Choroid plexus epithelial cell (primary cell): ENCODE data around the gene U2AF1L4.

Experiments
- DNase-seq: peaks from one replicate; pipeline ENCODE4 v3.0.0-alpha.2; 2010; ENCODE audit warnings: low read depth
- H3K4me3 ChIP-seq: 2 replicates; pipeline ENCODE4 v1.5.1; 2011; ENCODE audit warnings: low read depth, mild to moderate bottlenecking, control low read depth, low read length, moderate library complexity
- TF ChIP-seq, protein P1 (sequence below): conservative IDR thresholded peaks from 2 replicates; pipeline ENCODE4 v1.5.1; 2011; ENCODE audit warnings: low read depth, mild to moderate bottlenecking, control low read depth, inconsistent platforms, low read length, moderate library complexity

The U2AF1L4 gene

DNA sequence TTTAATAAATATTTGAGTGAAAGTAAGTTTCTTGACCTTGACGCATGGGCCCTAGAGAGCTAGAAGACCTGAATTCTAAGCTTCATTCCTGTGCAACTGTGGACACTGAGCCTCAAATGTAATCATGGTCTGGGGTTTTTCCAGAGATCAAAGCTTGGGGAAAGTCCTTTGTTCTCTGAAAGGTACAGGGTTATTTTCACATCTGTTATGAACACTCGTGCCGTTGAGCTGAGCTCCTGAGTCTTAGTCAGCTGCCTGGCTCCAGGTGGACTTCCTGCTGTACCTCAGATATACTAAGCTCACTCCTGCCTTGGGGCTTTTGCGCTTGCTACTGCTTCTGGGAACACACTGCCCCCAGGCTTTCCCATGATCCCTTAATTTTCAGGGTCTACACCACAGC lies 48.4 kb downstream of the U2AF1L4 start:
- no peak overlapping the region for H3K4me3 ChIP-seq
- DNase-seq, result no peak
- TF ChIP-seq, protein P1, sequence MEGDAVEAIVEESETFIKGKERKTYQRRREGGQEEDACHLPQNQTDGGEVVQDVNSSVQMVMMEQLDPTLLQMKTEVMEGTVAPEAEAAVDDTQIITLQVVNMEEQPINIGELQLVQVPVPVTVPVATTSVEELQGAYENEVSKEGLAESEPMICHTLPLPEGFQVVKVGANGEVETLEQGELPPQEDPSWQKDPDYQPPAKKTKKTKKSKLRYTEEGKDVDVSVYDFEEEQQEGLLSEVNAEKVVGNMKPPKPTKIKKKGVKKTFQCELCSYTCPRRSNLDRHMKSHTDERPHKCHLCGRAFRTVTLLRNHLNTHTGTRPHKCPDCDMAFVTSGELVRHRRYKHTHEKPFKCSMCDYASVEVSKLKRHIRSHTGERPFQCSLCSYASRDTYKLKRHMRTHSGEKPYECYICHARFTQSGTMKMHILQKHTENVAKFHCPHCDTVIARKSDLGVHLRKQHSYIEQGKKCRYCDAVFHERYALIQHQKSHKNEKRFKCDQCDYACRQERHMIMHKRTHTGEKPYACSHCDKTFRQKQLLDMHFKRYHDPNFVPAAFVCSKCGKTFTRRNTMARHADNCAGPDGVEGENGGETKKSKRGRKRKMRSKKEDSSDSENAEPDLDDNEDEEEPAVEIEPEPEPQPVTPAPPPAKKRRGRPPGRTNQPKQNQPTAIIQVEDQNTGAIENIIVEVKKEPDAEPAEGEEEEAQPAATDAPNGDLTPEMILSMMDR, result no peak

GRCh38 chr19:35695895-35696422 lies 49.3 kb downstream of the U2AF1L4 start:
- TF ChIP-seq, protein P1, result no peak
- no peak for DNase-seq
- no peak overlapping the region for H3K4me3 ChIP-seq

GRCh38 chr19:35693835-35694599 lies 51.2 kb downstream of the U2AF1L4 start:
- no peak overlapping the region for H3K4me3 ChIP-seq
- DNase-seq, result peak; percentile 87
- TF ChIP-seq, protein P1, result peak; percentile 98

DNA sequence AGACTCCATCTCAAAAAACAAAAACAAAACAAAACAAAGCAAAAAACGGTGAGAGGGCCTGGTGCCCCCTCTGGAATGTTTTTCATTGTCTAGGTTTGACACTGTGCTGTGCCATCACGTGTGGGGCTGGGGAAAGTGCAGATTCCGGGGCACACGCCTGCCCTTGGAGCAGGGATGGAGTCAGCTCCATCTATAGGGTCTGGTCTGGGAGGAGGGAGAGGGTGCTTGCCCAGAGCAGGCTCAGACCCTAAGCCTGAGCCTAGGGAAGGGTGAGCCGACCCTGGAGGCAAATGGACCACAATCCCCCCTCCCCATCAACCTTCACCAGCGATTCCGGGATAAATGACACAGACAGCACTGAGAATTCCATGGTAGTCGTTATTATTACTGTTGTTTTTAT lies 51.8 kb downstream of the U2AF1L4 start:
- no peak overlapping the region for H3K4me3 ChIP-seq
- no peak for DNase-seq
- TF ChIP-seq, protein P1, result no peak
